GM18502 (cell line): Measurements from ENCODE around the gene RNF227.
"Not testable (repeated sequence)": the region's sequence is repeated elsewhere in the genome, so short reads cannot be mapped to it uniquely, and the experiment has no call there.

Source experiments
- ATAC-seq: cut with Tn5 transposase; IDR thresholded peaks from one replicate; pipeline ENCODE4 v1.9.1; 2021; ENCODE audit warnings: mild to moderate bottlenecking; ENCODE audit not compliant: unreplicated experiment, poor library complexity

Gene RNF227

GRCh38 chr17:7867881-7868329 is 48.2 kb downstream of the RNF227 start:
- no peak for ATAC-seq

GRCh38 chr17:7864995-7865650 is 51.0 kb downstream of the RNF227 start:
- no peak for ATAC-seq

GRCh38 chr17:7864384-7864783 is 51.7 kb downstream of the RNF227 start:
- not testable (repeated sequence) for ATAC-seq
